Dermis blood vessel endothelial cell (primary cell): ENCODE results near the gene CTNNA1. TPM values are rescaled to one million over a fixed set of nuclear protein-coding genes. Genes with fewer than 3 reads are reported as not detected.

Experiments used
- DNase-seq: peaks from one replicate; pipeline ENCODE4 v3.0.0; 2010
- total RNA-seq: library from RNA; depleted of rRNA; stranded (reverse); fragments of >200 nt; gene quantifications from 2 replicates; pipeline ENCODE4 v1.2.3, GENCODE V29; 2014

The CTNNA1 gene
- total RNA-seq, 1 donor from 2014 or later: 643 TPM

DNA sequence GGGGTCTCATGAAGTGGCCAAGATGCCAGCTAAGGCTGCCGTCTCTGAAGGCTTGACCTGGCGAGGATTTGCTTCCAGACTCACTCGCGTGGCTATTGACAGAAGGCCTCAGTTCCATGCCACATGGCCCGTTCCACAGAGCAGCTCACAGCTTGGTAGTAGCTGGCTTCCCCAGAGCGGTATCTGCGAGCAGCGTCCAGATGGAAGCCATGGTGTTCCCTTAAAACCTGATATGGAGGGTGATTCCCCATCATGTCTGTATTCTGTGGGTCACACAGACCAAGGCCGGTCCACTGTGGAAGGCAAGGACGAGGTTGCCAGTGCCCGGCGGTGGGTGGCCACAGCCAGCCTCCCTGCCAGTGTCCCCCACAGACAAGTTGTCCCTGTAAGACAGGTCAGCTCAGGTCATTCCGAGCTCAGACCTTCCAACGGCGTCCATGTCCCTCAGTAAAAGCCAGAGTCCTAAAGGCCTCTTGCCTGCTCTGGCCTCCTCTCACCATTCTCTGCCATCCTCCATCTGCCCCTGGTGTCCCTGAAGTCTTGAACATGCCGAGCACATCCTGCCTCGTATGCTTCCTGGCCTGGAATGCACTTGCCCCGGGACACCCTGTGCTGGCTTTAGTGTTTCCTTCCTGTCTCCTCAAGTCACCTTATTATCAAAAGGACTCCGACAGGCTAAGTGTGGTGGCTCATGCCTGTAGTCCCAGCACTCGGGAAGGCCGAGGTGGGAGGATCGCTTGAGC, 183.2 kb downstream of the CTNNA1 start:
- DNase-seq: peak; percentile 69

- DNase-seq: no peak
Observed at GRCh38 chr5:138936968-138937345, 183.7 kb downstream of the CTNNA1 start.

GRCh38 chr5:138937392-138938387, 184.5 kb downstream of the CTNNA1 start:
- DNase-seq: no peak

GRCh38 chr5:138938526-138938925, 185.3 kb downstream of the CTNNA1 start:
- DNase-seq: no peak

DNA sequence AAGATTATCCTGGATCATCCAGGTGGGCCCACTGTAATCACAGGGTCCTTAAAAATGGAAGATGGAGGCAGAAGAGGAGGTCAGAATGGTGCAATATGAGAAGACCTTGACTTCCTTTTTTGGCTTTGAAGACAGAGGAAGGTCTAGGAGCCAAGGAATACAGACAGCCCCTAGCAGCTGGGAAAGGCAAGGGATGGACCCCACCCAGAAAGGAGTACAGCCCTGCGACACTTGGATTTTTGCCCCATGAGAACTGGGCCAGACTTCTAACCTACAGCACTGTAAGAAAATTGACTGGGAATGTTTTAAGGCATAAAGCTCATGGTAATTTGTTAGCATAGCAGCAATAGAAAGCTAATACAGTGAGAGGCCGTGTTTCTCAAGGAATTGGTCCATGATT, 188.8 kb downstream of the CTNNA1 start:
- no peak for DNase-seq

GRCh38 chr5:138942861-138943260, 189.6 kb downstream of the CTNNA1 start:
- DNase-seq: no peak

DNA sequence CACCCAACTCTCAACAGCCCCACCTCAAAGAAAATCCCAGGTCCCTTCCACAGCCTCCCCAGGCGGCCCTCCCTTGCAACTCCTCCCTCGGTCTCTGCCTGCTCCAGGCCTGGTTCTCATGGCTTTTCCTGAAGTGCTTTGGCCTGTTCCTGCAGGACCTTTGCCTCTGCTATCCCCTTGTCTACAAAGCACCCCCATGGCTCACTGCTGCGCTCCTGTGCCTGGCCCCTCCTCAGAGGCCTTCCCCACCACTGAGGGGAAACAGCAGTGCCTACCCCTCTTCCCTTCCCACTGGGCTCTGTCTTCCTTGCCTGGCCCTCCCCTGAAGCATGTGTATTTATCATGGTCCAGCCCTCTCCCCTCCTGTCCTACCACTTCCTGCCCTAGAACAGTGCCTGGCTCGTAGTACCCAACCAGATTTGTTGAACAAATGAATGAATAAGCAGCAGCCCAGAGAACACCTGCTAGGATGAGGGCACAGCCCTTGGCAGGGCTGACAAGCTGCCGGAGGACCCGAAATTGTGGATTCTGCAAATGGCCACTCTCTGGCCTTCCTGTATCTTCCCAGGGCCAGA, 190.5 kb downstream of the CTNNA1 start:
- DNase-seq: no peak

- no peak for DNase-seq
Observed at GRCh38 chr5:138944527-138945322, 191.5 kb downstream of the CTNNA1 start.

GRCh38 chr5:138945421-138946240, 192.4 kb downstream of the CTNNA1 start:
- DNase-seq: no peak

- no peak for DNase-seq
Observed at GRCh38 chr5:138946241-138946623, 193.0 kb downstream of the CTNNA1 start.

DNA sequence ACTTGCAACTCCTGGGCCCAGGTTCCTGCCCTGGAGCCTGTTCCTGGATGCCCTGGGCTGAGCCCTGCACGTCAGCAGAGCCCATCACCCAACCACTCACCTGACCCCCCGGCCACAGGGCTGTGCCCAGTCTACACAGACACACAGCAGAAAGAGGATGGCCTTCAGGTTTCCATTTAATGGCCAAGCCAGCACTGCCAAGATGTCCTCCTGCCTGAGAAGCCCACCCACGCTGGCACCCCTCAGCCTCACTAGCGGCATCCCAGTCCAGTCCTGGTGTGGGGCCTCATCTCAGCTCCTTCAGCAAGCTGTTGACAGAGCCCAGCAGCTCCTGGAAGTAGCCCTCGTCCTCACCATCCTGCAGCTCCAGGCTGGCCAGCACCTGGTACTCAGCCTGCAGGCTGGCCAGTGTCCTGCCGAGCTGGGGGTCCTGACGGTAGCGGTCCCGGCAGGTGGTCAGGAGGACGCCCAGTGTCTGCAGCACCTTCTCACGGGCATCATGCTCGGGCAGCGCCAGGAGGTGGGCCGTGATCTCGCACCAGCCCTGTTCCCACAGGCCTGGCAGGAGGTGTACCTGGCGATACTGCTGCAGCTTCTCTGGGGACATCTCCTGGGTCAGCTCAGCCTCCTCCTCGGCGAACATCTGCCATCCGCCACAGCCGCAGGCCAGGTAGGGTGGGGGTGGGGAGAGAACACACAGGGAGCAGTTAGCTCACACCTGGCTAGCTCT, 193.8 kb downstream of the CTNNA1 start:
- no peak for DNase-seq

DNA sequence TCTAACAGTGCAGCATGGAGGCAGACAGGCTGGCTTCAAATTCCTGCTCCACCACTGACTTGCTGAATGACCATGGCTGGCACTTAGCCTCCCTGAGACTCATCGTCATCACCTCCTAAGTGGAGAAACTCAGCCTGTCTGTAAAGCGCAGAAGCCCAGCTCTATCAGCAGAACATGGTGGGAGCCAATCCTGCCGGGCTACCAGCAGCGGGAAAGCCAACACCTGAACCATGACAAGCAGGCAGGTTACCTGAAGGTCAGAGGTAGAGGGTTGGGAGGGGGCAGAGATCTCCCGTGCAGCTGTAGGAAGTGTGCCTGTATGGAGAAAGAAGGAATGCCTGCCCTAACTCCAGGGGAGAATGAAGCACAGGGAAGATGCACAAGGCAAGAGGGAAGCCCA, 194.6 kb downstream of the CTNNA1 start:
- DNase-seq: no peak

DNA sequence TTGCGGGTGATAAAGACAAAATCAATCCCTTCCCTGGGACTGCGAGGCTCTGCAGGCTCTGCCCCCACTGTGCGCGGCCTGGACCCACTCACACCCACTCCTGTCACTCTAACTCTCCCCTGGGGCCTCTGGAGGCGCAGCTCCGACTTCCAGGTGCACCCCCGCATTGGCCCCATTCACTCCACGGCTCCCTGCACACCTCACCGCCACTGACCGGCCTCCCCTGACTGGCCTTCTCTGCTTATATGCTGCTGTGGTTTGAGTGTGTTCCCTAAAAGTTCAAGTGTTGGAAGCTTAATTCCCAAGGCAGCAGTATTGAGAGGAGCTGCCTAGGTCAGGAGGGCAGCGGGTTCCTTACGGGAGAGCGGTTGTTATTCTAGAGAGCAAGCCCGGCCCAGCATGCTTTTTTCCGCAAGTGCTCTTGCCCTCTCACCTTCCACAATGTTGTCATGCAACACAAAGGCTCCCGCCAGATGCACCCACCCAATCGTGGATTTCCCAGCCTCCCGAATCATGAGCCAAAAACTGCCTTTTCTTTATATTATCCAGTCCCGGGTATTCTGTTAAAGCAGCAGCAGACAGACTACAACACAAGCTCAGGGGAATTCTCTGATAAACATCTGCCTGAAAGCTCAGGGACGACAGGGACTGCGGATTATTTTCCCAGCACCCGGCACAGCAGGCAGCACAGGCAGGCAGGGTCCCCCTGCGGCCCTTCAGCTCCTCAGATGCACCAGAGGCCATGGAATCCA, 195.4 kb downstream of the CTNNA1 start:
- DNase-seq: no peak

DNA sequence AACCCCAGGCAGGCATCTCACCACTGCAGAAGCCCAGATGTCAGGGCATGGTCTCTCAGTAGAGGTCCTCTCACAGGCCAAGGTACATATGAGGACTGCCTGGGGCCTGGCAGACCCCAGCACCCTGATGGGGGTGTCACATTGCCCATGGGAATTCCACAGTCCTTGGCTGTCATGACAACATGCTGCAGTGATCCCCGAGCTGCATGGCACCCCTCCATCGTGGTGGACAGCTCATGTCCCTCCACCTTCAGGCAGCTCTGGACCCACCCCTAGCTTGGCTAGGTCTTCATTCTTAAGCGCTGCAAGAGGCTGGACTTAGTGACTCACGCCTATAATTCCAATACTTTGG, 196.0 kb downstream of the CTNNA1 start:
- no peak for DNase-seq

DNA sequence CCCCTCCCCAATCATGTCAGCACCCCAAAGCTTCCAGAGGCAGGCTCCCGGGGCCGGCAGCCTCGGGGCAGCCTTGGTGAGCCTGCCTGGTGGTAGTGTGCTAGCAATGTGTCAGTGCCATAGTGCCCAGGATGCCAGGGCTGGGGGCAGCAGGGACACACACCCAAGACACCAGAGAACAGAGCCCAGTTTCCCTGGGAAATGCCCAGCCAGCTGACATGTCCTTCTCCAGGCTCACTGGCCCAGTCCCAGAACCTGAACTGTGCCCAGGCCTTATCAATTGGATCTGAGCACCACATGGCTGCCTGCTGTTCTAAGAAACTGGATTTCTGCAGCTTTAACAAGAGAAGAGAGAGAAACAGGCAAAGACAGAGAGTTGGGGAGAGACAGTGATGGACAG, 196.8 kb downstream of the CTNNA1 start:
- no peak for DNase-seq

DNA sequence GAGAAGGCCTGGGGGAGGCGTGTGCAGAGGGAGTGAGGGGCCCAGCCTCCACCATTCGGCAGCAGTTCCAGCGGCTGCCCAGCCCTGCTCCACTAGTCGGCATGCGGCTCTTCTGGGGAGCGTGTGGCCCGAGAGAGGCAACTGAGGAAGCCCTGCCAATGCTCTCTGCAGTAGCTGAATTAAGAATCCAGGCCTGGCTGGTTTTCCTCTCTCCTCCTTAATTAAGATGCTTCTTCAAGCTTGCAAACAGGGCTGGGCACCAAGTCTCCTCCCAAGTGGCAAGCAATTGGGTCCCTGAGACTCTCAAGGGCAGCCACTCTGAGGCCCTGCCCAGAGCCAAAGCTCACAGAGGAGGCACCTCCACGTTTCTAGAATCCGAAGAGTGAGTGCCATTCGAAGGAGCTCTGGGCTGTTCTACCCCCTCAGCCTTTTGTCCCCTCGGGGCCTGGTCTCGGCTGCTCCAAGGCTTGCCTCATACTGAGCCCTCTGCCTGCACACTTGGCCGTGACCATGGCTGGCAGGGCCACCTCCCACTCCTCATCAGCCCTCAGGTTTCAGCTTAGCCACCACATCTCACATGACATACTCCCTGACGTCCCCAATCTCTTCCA, 197.3 kb downstream of the CTNNA1 start:
- no peak for DNase-seq

DNA sequence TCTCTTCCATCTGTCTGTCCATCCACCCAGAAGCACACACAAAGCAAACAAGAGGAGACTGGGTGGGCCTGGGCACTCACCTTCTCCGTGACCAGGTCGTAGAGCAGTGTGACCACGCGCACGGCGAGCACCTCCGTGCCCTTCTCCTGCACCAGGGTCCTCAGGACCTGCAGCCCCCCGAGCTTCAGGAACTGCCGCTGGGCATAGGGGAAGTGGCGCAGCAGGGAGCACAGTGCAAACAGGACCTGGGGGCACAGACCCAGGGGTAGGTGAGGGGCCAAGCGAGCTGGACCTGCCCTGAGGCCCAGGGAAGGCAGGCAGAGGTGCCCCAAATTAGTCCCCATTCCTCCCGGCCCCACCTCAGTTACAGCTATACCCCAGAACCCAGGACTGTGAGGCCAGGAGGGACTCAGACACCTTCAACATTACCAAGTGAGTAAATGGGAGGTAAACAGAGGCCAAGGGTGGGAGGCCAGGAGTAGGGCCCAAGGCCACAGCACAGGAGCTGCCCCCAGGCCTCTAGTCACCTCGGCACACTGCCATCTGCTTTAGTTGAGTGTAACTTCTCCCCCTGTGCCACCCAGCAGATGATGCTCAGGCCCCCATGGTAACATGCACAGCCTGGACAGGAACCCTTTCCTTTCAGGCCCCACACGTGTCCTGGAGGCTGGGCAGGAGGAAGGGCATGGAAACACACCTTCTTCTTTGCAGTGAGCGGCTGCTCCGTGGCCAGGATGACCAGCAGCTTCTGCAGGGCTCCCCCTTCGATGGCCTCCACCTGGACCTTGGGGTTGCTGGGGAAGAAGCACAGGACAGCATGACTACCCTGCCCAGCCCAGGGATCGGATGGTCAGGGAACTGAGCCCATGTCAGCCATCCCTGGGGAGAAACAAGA, 198.1 kb downstream of the CTNNA1 start:
- DNase-seq: no peak

GRCh38 chr5:138951986-138952735, 198.9 kb downstream of the CTNNA1 start:
- DNase-seq: no peak
